H9 (cell line): ENCODE results near the gene VPS72. TPM values are rescaled to one million over a fixed set of nuclear protein-coding genes. Genes with fewer than 3 reads are reported as not detected.
A peak's percentile ranks its signal among the peaks of the same experiment; 100 is the strongest.
"Not testable (repeated sequence)": the region's sequence is repeated elsewhere in the genome, so short reads cannot be mapped to it uniquely, and the experiment has no call there.

Experiments
- DNase-seq: peaks from one replicate; pipeline ENCODE4 v3.0.0-alpha.2; 2017
- H2AFZ ChIP-seq: one replicate; pipeline ENCODE4 v1.6.1; 2013; ENCODE audit warnings: mild to moderate bottlenecking, low read length, control low read depth, moderate library complexity
- H2AK5ac ChIP-seq: 2 replicates; pipeline ENCODE4 v1.6.1; 2013; ENCODE audit warnings: low read length, control low read depth, mixed read lengths; ENCODE audit not compliant: insufficient read length
- H2BK120ac ChIP-seq: one replicate; pipeline ENCODE4 v1.6.1; 2013; ENCODE audit warnings: low read depth, mild to moderate bottlenecking, low read length, control low read depth, inconsistent platforms; ENCODE audit not compliant: poor library complexity, severe bottlenecking
- H2BK12ac ChIP-seq: 2 replicates; pipeline ENCODE4 v1.6.1; 2013; ENCODE audit warnings: low read length, control low read depth, mixed read lengths, low read depth; ENCODE audit not compliant: insufficient read length
- H2BK15ac ChIP-seq: 2 replicates; pipeline ENCODE4 v1.6.1; 2013; ENCODE audit warnings: low read depth, low read length, control low read depth
- H2BK20ac ChIP-seq: one replicate; pipeline ENCODE4 v1.6.1; 2013; ENCODE audit warnings: low read depth, mild to moderate bottlenecking, low read length, control low read depth, inconsistent platforms; ENCODE audit not compliant: poor library complexity, severe bottlenecking
- H2BK5ac ChIP-seq: 2 replicates; pipeline ENCODE4 v1.6.1; 2013; ENCODE audit warnings: low read length, control low read depth, mixed read lengths; ENCODE audit not compliant: insufficient read length
- H3K14ac ChIP-seq: 2 replicates; pipeline ENCODE4 v1.6.1; 2013; ENCODE audit warnings: low read length, control low read depth; ENCODE audit not compliant: insufficient read depth
- H3K18ac ChIP-seq: 2 replicates; pipeline ENCODE4 v1.6.1; 2013; ENCODE audit warnings: low read depth, mild to moderate bottlenecking, mixed read lengths, low read length, control low read depth; ENCODE audit not compliant: insufficient read length
- H3K23ac ChIP-seq: 2 replicates; pipeline ENCODE4 v1.6.1; 2013; ENCODE audit warnings: low read length, control low read depth, mixed read lengths, low read depth; ENCODE audit not compliant: insufficient read length
- H3K23me2 ChIP-seq: 2 replicates; pipeline ENCODE4 v1.6.1; 2013; ENCODE audit warnings: low read depth, mild to moderate bottlenecking, mixed read lengths, low read length, control low read depth; ENCODE audit not compliant: insufficient read length, poor library complexity, severe bottlenecking
- H3K27ac ChIP-seq: 2 replicates; pipeline ENCODE4 v1.5.1; 2013; ENCODE audit warnings: low read length, control low read depth, mixed read lengths, low read depth; ENCODE audit not compliant: insufficient read length
- H3K27me3 ChIP-seq: 2 replicates; pipeline ENCODE4 v1.6.1; 2013; ENCODE audit warnings: low read length, control low read depth, inconsistent platforms; ENCODE audit not compliant: insufficient read depth
- H3K4ac ChIP-seq: 2 replicates; pipeline ENCODE4 v1.6.1; 2013; ENCODE audit warnings: low read depth, mild to moderate bottlenecking, control low read depth, inconsistent platforms, low read length, moderate library complexity
- H3K4me1 ChIP-seq: 2 replicates; pipeline ENCODE4 v1.6.1; 2013; ENCODE audit warnings: low read length, control low read depth, inconsistent platforms; ENCODE audit not compliant: insufficient read depth
- H3K4me2 ChIP-seq: 2 replicates; pipeline ENCODE4 v1.6.1; 2013; ENCODE audit warnings: low read length, control low read depth, mixed read lengths; ENCODE audit not compliant: insufficient read length, insufficient read depth
- H3K56ac ChIP-seq: 2 replicates; pipeline ENCODE4 v1.6.1; 2013; ENCODE audit warnings: low read depth, mild to moderate bottlenecking, mixed read lengths, low read length, control low read depth; ENCODE audit not compliant: insufficient read length
- H3K79me1 ChIP-seq: 2 replicates; pipeline ENCODE4 v1.6.1; 2013; ENCODE audit warnings: low read depth, mild to moderate bottlenecking, moderate library complexity, low read length, control low read depth, inconsistent platforms; ENCODE audit not compliant: insufficient read depth, poor library complexity, severe bottlenecking
- H3K79me2 ChIP-seq: 2 replicates; pipeline ENCODE4 v1.6.1; 2013; ENCODE audit warnings: low read length, control low read depth, inconsistent platforms; ENCODE audit not compliant: insufficient read depth
- H3K9ac ChIP-seq: 2 replicates; pipeline ENCODE4 v1.6.1; 2013; ENCODE audit warnings: low read length, control low read depth, mixed read lengths; ENCODE audit not compliant: insufficient read length; ENCODE audit errors: extremely low read depth
- H3K9me3 ChIP-seq: one replicate; pipeline ENCODE4 v1.6.1; 2013; ENCODE audit warnings: low read depth, low read length, inconsistent platforms; ENCODE audit not compliant: control insufficient read depth
- H3T11ph ChIP-seq: one replicate; pipeline ENCODE4 v1.6.1; 2013; ENCODE audit warnings: mild to moderate bottlenecking, low read length, control low read depth, inconsistent platforms
- H4K20me1 ChIP-seq: one replicate; pipeline ENCODE4 v1.6.1; 2013; ENCODE audit not compliant: control insufficient read depth, insufficient read length, insufficient read depth
- H4K5ac ChIP-seq: 2 replicates; pipeline ENCODE4 v1.6.1; 2013; ENCODE audit warnings: low read depth, mild to moderate bottlenecking, mixed read lengths, low read length, control low read depth; ENCODE audit not compliant: insufficient read length
- H4K8ac ChIP-seq: replicated peaks from 2 replicates; pipeline ENCODE4 v1.6.1; 2013; ENCODE audit warnings: low read length, control low read depth, mixed read lengths, low read depth; ENCODE audit not compliant: insufficient read length
- H4K91ac ChIP-seq: 2 replicates; pipeline ENCODE4 v1.6.1; 2013; ENCODE audit warnings: low read depth, mild to moderate bottlenecking, moderate library complexity, mixed read lengths, low read length, control low read depth; ENCODE audit not compliant: insufficient read length
- H3K27ac Mint-ChIP-seq, 3 experiments: 2 replicates in 2 of 3; 3 replicates in 1 of 3; pipeline ENCODE4 v1.8.0; 2020 to 2021; ENCODE audit warnings: mixed read lengths in 3 of 3, mild to moderate bottlenecking in 1 of 3, moderate library complexity in 1 of 3
- H3K27me3 Mint-ChIP-seq: 2 replicates; pipeline ENCODE4 v1.8.0; 2021; ENCODE audit warnings: low read depth, mild to moderate bottlenecking, moderate library complexity, mixed read lengths
- H3K36me3 Mint-ChIP-seq, 3 experiments: 2 replicates in 2 of 3; 3 replicates in 1 of 3; pipeline ENCODE4 v1.8.0; 2020 to 2021; ENCODE audit warnings: low read depth in 3 of 3, mixed read lengths in 3 of 3; ENCODE audit not compliant: insufficient read depth in 1 of 3
- H3K4me1 Mint-ChIP-seq, 2 experiments: 2 replicates each; pipeline ENCODE4 v1.8.0; 2020; ENCODE audit warnings: mixed read lengths in 2 of 2
- H3K4me3 Mint-ChIP-seq, 2 experiments: 2 replicates in 1 of 2; 3 replicates in 1 of 2; pipeline ENCODE4 v1.8.0; 2020 to 2021; ENCODE audit warnings: mild to moderate bottlenecking in 2 of 2, mixed read lengths in 2 of 2, moderate library complexity in 1 of 2
- H3K9me3 Mint-ChIP-seq, 2 experiments: 2 replicates in 1 of 2; 3 replicates in 1 of 2; pipeline ENCODE4 v1.8.0; 2020; ENCODE audit warnings: mild to moderate bottlenecking in 2 of 2, mixed read lengths in 2 of 2, moderate library complexity in 1 of 2
- WGBS: extraction: QIAGEN DNeasy Blood & Tissue Kit; methylation state at CpG from one replicate; pipeline ENCODE4 v1.1.7; 2013; ENCODE audit warnings: missing lambda C conversion rate, low lambda C conversion rate, mixed read lengths; ENCODE audit not compliant: insufficient read length; ENCODE audit errors: extremely low coverage; 5-methylcytosine and 5-hydroxymethylcytosine counted together
- total RNA-seq: library from RNA; stranded (reverse); gene quantifications from 2 replicates; pipeline ENCODE4 v1.2.1, GENCODE V29; 2021
- TF ChIP-seq, protein P1 (sequence below): fragments of 200-600 bp; sonication (generic); conservative IDR thresholded peaks from 3 replicates; pipeline ENCODE4 v1.8.0; 2021; ENCODE audit warnings: antibody characterized with exemption, mild to moderate bottlenecking

The VPS72 gene
- total RNA-seq, 1 experiment from 2014 or later = 91.4 TPM

DNA sequence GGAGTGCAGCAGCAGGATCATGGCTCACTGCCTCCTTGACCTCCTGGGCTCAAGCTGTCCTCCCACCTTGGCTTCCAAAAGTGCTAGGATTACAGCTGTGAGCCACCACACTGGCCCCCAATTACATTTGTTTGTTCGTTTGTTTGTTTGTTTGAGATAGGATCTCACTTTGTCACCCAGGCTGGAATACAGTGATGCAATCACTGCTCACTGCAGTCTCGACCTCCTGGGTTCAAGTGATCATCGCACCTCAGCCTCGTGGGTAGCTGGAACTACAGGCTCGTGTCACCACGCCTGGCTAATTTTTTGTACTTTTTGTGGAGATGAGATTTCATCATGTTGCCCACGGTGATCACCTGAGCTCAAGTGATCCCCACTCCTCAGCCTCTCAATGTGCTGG, 2.0 kb upstream of the VPS72 start:
- no peaks in the 10 kb centered on the region for H4K20me1 ChIP-seq
- H2AK5ac ChIP-seq = no peak overlapping the region
- no CpG with 5 or more reads among the region's 7 CpGs for WGBS
- H3K4ac ChIP-seq = no peak overlapping the region
- no peak overlapping the region for H2BK15ac ChIP-seq
- H2BK20ac ChIP-seq = no peak overlapping the region
- no peak overlapping the region for H4K5ac ChIP-seq
- no peak overlapping the region for H3K4me2 ChIP-seq
- H2BK120ac ChIP-seq = no peak overlapping the region
- no peak overlapping the region for H2BK12ac ChIP-seq
- TF ChIP-seq, protein P1, sequence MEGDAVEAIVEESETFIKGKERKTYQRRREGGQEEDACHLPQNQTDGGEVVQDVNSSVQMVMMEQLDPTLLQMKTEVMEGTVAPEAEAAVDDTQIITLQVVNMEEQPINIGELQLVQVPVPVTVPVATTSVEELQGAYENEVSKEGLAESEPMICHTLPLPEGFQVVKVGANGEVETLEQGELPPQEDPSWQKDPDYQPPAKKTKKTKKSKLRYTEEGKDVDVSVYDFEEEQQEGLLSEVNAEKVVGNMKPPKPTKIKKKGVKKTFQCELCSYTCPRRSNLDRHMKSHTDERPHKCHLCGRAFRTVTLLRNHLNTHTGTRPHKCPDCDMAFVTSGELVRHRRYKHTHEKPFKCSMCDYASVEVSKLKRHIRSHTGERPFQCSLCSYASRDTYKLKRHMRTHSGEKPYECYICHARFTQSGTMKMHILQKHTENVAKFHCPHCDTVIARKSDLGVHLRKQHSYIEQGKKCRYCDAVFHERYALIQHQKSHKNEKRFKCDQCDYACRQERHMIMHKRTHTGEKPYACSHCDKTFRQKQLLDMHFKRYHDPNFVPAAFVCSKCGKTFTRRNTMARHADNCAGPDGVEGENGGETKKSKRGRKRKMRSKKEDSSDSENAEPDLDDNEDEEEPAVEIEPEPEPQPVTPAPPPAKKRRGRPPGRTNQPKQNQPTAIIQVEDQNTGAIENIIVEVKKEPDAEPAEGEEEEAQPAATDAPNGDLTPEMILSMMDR = no peak
- H3K56ac ChIP-seq = no peak overlapping the region
- no peak overlapping the region for H2AFZ ChIP-seq
- H3K9ac ChIP-seq = no peak overlapping the region
- Mint-ChIP-seq H3K4me3 (peak overlapping the region in 1 of 2 experiments; percentile 47; a peak in 1 of 5 replicates), H3K36me3 (peaks cover 0 to 4% (median 0%) of the 10 kb centered on the region in 3 experiments; a peak in 1 of 7 replicates), H3K27ac (no peak overlapping the region), H3K4me1 (peaks cover 6 to 15% of the 10 kb centered on the region in 2 experiments), H3K9me3 (no peaks in the 10 kb centered on the region; a peak in 1 of 5 replicates), H3K27me3 (peaks cover 4% of the 10 kb centered on the region; the same call in 1 of the 2 replicates)
- peaks cover 4% of the 10 kb centered on the region for H3K23me2 ChIP-seq
- no peak overlapping the region for H4K8ac ChIP-seq
- no peak overlapping the region for H3K23ac ChIP-seq
- H4K91ac ChIP-seq = no peak overlapping the region
- no peak overlapping the region for H3K18ac ChIP-seq
- DNase-seq = no peak
- H3K14ac ChIP-seq = no peak overlapping the region
- no peak overlapping the region for H3T11ph ChIP-seq
- no peaks in the 10 kb centered on the region for H3K9me3 ChIP-seq
- no peaks in the 10 kb centered on the region for H3K4me1 ChIP-seq
- H2BK5ac ChIP-seq = no peak overlapping the region
- H3K27me3 ChIP-seq = no peaks in the 10 kb centered on the region
- H3K79me1 ChIP-seq = no peaks in the 10 kb centered on the region
- H3K27ac ChIP-seq = no peak overlapping the region
- H3K79me2 ChIP-seq = peaks cover 12% of the 10 kb centered on the region; the same call in 1 of the 2 replicates

DNA sequence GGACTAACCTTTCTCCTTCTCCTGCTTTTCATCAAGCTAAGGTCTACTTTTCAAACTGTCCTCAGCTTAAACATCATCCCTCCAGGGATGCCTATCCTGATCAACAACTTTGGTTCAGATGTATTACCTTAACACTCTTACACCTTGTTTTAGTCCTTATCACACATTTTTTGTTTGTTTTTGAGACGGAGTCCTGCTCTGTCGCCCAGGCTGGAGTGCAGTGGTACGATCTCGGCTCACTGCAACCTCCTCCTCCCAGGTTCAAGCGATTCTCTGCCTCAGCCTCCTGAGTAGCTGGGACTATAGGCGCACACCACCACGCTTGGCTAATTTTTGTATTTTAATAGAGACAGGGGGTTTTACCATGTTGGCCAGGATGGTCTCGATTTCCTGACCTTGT, 1.3 kb downstream of the VPS72 start:
- H2BK12ac ChIP-seq, H3K27me3 ChIP-seq, H4K91ac ChIP-seq, H3K27me3 Mint-ChIP-seq, H3K9me3 Mint-ChIP-seq, H3K23me2 ChIP-seq, H3K23ac ChIP-seq, H3K4ac ChIP-seq, H3K4me1 ChIP-seq, H3K79me1 ChIP-seq, H3K56ac ChIP-seq, H2BK15ac ChIP-seq, H3K9me3 ChIP-seq, H3K27ac Mint-ChIP-seq, H2BK120ac ChIP-seq, H2BK20ac ChIP-seq, H2AFZ ChIP-seq, H3K14ac ChIP-seq, H2AK5ac ChIP-seq, DNase-seq, H3T11ph ChIP-seq, H4K8ac ChIP-seq, H2BK5ac ChIP-seq, H3K18ac ChIP-seq, H4K5ac ChIP-seq, H4K20me1 ChIP-seq, H3K27ac ChIP-seq: not testable (repeated sequence)
- WGBS = no CpG with 5 or more reads among the region's 8 CpGs
- H3K4me1 Mint-ChIP-seq = peaks cover 6 to 13% of the 10 kb centered on the region in 2 experiments
- H3K79me2 ChIP-seq = peaks cover 13% of the 10 kb centered on the region; the same call in 1 of the 2 replicates
- peaks cover 14 to 32% (median 25%) of the 10 kb centered on the region in 3 experiments for H3K36me3 Mint-ChIP-seq
- H3K4me3 Mint-ChIP-seq = peak overlapping the region; percentile 100
- H3K9ac ChIP-seq = peak overlapping the region; percentile 95
- H3K4me2 ChIP-seq = peak overlapping the region; percentile 92
